Mesothelial cell of epicardium (in vitro differentiated cells): ENCODE data around the gene FGR. TPM values are rescaled to one million over a fixed set of nuclear protein-coding genes. Genes with fewer than 3 reads are reported as not detected.
A peak's percentile ranks its signal among the peaks of the same experiment; 100 is the strongest.

Experiments used
- DNase-seq, 2 experiments: peaks; one replicate each; pipeline ENCODE4 v3.0.0; 2021; ENCODE audit warnings: low spot score in 2 of 2; ENCODE audit not compliant: unreplicated experiment in 2 of 2
- H3K27ac Mint-ChIP-seq: 2 replicates; pipeline ENCODE4 v1.8.0; 2021; ENCODE audit warnings: mixed read lengths
- H3K27me3 Mint-ChIP-seq: 2 replicates; pipeline ENCODE4 v1.8.0; 2021; ENCODE audit warnings: low read depth, mixed read lengths
- H3K36me3 Mint-ChIP-seq: 2 replicates; pipeline ENCODE4 v1.8.0; 2021; ENCODE audit warnings: mixed read lengths
- H3K4me1 Mint-ChIP-seq: 2 replicates; pipeline ENCODE4 v1.8.0; 2021; ENCODE audit warnings: mixed read lengths
- H3K4me3 Mint-ChIP-seq: 2 replicates; pipeline ENCODE4 v1.8.0; 2021; ENCODE audit warnings: mild to moderate bottlenecking, moderate library complexity, mixed read lengths
- H3K9me3 Mint-ChIP-seq: 2 replicates; pipeline ENCODE4 v1.8.0; 2021; ENCODE audit warnings: mixed read lengths
- total RNA-seq: library from RNA; stranded (reverse); gene quantifications from 3 replicates; pipeline ENCODE4 v1.2.1, GENCODE V29; 2021
- TF ChIP-seq, protein P1 (sequence below): fragments of 200-600 bp; sonication (generic); IDR thresholded peaks from one replicate; pipeline ENCODE4 v1.5.0; 2021; ENCODE audit warnings: antibody characterized with exemption; ENCODE audit not compliant: unreplicated experiment

Gene FGR
- total RNA-seq, 1 donor from 2014 or later = 0.11 TPM

DNA sequence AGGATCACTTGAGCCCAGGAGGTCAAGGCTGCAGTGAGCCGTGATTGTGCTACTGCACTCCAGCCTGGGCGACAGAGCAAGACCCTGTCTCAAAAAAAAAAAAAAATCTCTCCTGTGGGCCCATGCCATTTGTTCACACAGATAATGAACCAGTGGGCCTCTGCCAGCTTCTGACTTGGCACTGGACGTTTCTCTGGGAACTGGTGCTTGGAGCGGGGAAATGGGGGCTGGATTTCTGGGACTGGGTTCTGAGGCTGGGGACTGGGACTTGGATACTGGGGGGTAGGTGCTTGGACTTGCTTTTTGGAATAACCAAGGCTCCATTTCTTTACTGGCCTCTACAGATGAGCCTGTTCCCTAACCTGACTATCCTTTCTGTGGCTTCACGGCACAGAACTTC is 27.3 kb upstream of the FGR start:
- H3K27ac Mint-ChIP-seq = no peak overlapping the region
- no peak for DNase-seq
- peaks cover 24% of the 10 kb centered on the region for H3K4me1 Mint-ChIP-seq
- H3K27me3 Mint-ChIP-seq = no peaks in the 10 kb centered on the region
- no peak overlapping the region for H3K4me3 Mint-ChIP-seq
- H3K36me3 Mint-ChIP-seq = peaks cover 9% of the 10 kb centered on the region
- TF ChIP-seq, protein P1, sequence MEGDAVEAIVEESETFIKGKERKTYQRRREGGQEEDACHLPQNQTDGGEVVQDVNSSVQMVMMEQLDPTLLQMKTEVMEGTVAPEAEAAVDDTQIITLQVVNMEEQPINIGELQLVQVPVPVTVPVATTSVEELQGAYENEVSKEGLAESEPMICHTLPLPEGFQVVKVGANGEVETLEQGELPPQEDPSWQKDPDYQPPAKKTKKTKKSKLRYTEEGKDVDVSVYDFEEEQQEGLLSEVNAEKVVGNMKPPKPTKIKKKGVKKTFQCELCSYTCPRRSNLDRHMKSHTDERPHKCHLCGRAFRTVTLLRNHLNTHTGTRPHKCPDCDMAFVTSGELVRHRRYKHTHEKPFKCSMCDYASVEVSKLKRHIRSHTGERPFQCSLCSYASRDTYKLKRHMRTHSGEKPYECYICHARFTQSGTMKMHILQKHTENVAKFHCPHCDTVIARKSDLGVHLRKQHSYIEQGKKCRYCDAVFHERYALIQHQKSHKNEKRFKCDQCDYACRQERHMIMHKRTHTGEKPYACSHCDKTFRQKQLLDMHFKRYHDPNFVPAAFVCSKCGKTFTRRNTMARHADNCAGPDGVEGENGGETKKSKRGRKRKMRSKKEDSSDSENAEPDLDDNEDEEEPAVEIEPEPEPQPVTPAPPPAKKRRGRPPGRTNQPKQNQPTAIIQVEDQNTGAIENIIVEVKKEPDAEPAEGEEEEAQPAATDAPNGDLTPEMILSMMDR = no peak
- H3K9me3 Mint-ChIP-seq = no peaks in the 10 kb centered on the region

DNA sequence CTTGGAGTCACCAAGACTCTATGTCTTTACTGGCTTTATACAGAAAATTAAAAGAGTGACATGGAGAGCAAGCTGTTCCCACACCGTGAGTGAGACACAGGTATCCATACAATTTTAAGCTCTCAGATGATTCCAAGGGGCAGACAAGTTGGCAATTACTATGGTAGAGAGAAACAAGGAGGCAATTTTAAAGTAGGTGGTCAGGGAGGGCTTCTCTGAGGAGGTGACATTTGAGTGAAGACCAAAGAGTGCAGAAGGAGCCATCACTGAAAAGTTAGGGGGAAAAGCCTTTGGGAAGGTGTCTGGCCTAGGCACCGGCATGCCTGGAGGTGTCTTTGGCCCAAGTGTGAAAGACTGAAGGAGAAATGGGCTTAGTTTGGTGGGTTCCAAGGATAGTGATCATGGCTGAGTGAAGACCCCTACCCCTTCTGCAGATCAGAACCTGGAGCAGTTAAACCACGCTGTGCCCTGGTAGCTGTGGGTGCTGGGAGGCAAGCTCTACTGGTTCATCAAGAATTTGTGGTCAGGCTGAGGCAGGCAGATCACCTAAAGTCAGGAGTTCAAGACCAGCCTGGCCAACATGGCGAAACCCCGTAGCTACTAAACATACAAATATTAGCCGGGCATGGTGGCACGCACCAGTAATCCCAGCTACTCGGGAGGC is 26.6 kb upstream of the FGR start:
- TF ChIP-seq, protein P1 = no peak
- Mint-ChIP-seq H3K4me1 (peaks cover 24% of the 10 kb centered on the region), H3K4me3 (no peak overlapping the region), H3K9me3 (no peaks in the 10 kb centered on the region), H3K27me3 (no peaks in the 10 kb centered on the region), H3K27ac (no peak overlapping the region), H3K36me3 (peaks cover 6% of the 10 kb centered on the region)
- no peak for DNase-seq

GRCh38 chr1:27660300-27660835 is 25.4 kb upstream of the FGR start:
- no peaks in the 10 kb centered on the region for H3K36me3 Mint-ChIP-seq
- H3K27ac Mint-ChIP-seq = peak overlapping the region; percentile 64
- H3K4me3 Mint-ChIP-seq = peak overlapping the region; percentile 73
- TF ChIP-seq, protein P1 = no peak
- DNase-seq = no peak
- H3K4me1 Mint-ChIP-seq = peaks cover 27% of the 10 kb centered on the region
- no peaks in the 10 kb centered on the region for H3K9me3 Mint-ChIP-seq
- H3K27me3 Mint-ChIP-seq = no peaks in the 10 kb centered on the region

GRCh38 chr1:27659497-27660299 is 24.7 kb upstream of the FGR start:
- peak; percentile 71 to 87 for DNase-seq
- no peaks in the 10 kb centered on the region for H3K36me3 Mint-ChIP-seq

DNA sequence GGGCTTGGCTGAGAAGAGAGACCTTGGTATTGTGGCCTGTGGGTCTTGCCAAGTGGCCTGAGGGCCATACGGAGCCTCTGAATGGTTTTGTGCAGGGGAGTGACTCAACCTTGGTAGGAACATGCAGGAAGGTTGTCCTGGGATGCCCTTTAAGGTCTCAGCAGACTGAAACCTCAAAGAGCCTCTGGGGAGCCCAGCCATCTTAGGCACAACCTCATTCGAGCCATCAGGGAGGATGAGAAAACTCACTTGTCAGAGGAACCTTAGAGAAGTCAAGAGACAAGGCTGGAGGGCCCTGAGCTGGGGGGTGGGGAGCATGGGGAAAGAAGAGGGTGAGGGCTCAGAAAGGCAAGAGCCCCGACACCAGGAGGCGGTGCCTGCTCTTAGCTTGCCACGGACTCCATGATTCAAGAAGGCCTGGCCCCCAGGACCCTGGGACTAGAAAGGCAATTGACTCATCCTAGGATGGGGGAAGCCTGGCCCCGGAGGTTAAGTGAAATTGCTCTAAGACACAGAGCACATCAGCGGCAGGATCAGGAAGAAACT is 24.0 kb upstream of the FGR start:
- no peaks in the 10 kb centered on the region for H3K27me3 Mint-ChIP-seq
- no peaks in the 10 kb centered on the region for H3K36me3 Mint-ChIP-seq
- DNase-seq = no peak
- peak overlapping the region; percentile 73 for H3K4me3 Mint-ChIP-seq
- H3K9me3 Mint-ChIP-seq = no peaks in the 10 kb centered on the region
- TF ChIP-seq, protein P1 = no peak
- peak overlapping the region; percentile 83 for H3K27ac Mint-ChIP-seq
- H3K4me1 Mint-ChIP-seq = peaks cover 34% of the 10 kb centered on the region

More at GRCh38 chr1:27659497-27660299, 24.7 kb upstream of the FGR start:
- peak overlapping the region; percentile 83 for H3K27ac Mint-ChIP-seq
- no peaks in the 10 kb centered on the region for H3K9me3 Mint-ChIP-seq
- TF ChIP-seq, protein P1 = no peak
- no peaks in the 10 kb centered on the region for H3K27me3 Mint-ChIP-seq
- H3K4me1 Mint-ChIP-seq = peaks cover 34% of the 10 kb centered on the region
- H3K4me3 Mint-ChIP-seq = peak overlapping the region; percentile 73
